GM19240 (cell line): Measurements from ENCODE around the gene ANKRD12.

Source experiments
- DNase-seq: peaks from one replicate; pipeline ENCODE4 v3.0.0; 2011; ENCODE audit warnings: low spot score; ENCODE audit not compliant: insufficient read length

ANKRD12 gene

GRCh38 chr18:9287036-9287435 lies 150.5 kb downstream of the ANKRD12 start:
- DNase-seq = no peak

GRCh38 chr18:9289698-9290097 lies 153.1 kb downstream of the ANKRD12 start:
- no peak for DNase-seq

GRCh38 chr18:9290156-9290555 lies 153.6 kb downstream of the ANKRD12 start:
- no peak for DNase-seq

GRCh38 chr18:9292047-9292446 lies 155.5 kb downstream of the ANKRD12 start:
- no peak for DNase-seq

GRCh38 chr18:9293948-9294347 lies 157.4 kb downstream of the ANKRD12 start:
- no peak for DNase-seq

GRCh38 chr18:9296233-9297006 lies 159.8 kb downstream of the ANKRD12 start:
- no peak for DNase-seq

GRCh38 chr18:9297007-9297393 lies 160.4 kb downstream of the ANKRD12 start:
- no peak for DNase-seq

- DNase-seq = no peak
Observed at GRCh38 chr18:9304388-9305070, 167.9 kb downstream of the ANKRD12 start.

- no peak for DNase-seq
Observed at GRCh38 chr18:9319333-9319732, 182.8 kb downstream of the ANKRD12 start.

- no peak for DNase-seq
Observed at GRCh38 chr18:9321017-9321452, 184.5 kb downstream of the ANKRD12 start.

GRCh38 chr18:9321736-9322135 lies 185.2 kb downstream of the ANKRD12 start:
- no peak for DNase-seq

GRCh38 chr18:9322744-9323143 lies 186.2 kb downstream of the ANKRD12 start:
- DNase-seq = no peak

GRCh38 chr18:9323750-9324445 lies 187.3 kb downstream of the ANKRD12 start:
- no peak for DNase-seq

GRCh38 chr18:9325716-9326115 lies 189.1 kb downstream of the ANKRD12 start:
- no peak for DNase-seq

GRCh38 chr18:9328776-9329175 lies 192.2 kb downstream of the ANKRD12 start:
- no peak for DNase-seq

- no peak for DNase-seq
Observed at GRCh38 chr18:9329471-9329870, 192.9 kb downstream of the ANKRD12 start.

GRCh38 chr18:9330419-9330818 lies 193.8 kb downstream of the ANKRD12 start:
- no peak for DNase-seq

- DNase-seq = no peak
Observed at GRCh38 chr18:9333441-9334328, 197.1 kb downstream of the ANKRD12 start.

GRCh38 chr18:9334329-9334972 lies 197.9 kb downstream of the ANKRD12 start, which contains the start of gene TWSG1:
Gene TWSG1, plus strand, starts transcription at chr18:9334773. Its CDS starts 2,457 bp downstream, at chr18:9337230.
- DNase-seq = peak; percentile 84

- no peak for DNase-seq
Observed at GRCh38 chr18:9334973-9335696, 198.6 kb downstream of the ANKRD12 start.
